GM12878 (cell line): ENCODE results near the gene FBXL17. TPM values are rescaled to one million over a fixed set of nuclear protein-coding genes. Genes with fewer than 3 reads are reported as not detected.

ENCODE experiments used
- CREB1 ChIP-seq: IDR thresholded peaks from 2 replicates; pipeline ENCODE4 v1.6.1; 2012; ENCODE audit warnings: low read depth, mild to moderate bottlenecking, inconsistent platforms
- EGR1 ChIP-seq, 2 experiments: IDR thresholded peaks; 1 replicate in 1 of 2; 2 replicates in 1 of 2; pipeline ENCODE4 v1.6.1; 2011 to 2012; ENCODE audit warnings: low read depth in 2 of 2, low read length in 2 of 2, borderline replicate concordance in 1 of 2, mild to moderate bottlenecking in 1 of 2, moderate library complexity in 1 of 2
- EP300 ChIP-seq, 2 experiments: fragments of 150-350 bp in 1 of 2; IDR thresholded peaks; 2 replicates each; pipeline ENCODE4 v1.6.1; 2011 to 2012; ENCODE audit warnings: low read depth in 2 of 2, low read length in 2 of 2, borderline replicate concordance in 1 of 2, improper control_type of control experiment in 1 of 2, inconsistent platforms in 1 of 2; ENCODE audit not compliant: control insufficient read depth in 1 of 2
- KLF5 ChIP-seq: fragments of 450-650 bp; IDR thresholded peaks from 2 replicates; pipeline ENCODE4 v1.6.1; 2014; ENCODE audit warnings: mild to moderate bottlenecking; ENCODE audit not compliant: partially characterized antibody
- LARP7 ChIP-seq: fragments of 450-650 bp; IDR thresholded peaks from 2 replicates; pipeline ENCODE4 v1.6.1; 2017; ENCODE audit warnings: mild to moderate bottlenecking
- RB1 ChIP-seq: fragments of 450-650 bp; formaldehyde crosslinking; IDR thresholded peaks from 2 replicates; pipeline ENCODE4 v1.6.1; 2017; ENCODE audit warnings: mild to moderate bottlenecking, borderline replicate concordance
- ZNF687 ChIP-seq: fragments of 450-650 bp; IDR thresholded peaks from 2 replicates; pipeline ENCODE4 v1.6.1; 2017; ENCODE audit warnings: mild to moderate bottlenecking, moderate library complexity
- ZSCAN29 ChIP-seq: fragments of 450-650 bp; IDR thresholded peaks from 2 replicates; pipeline ENCODE4 v1.6.1; 2017; ENCODE audit warnings: mild to moderate bottlenecking, moderate library complexity
- polyA plus RNA-seq, 11 experiments: library from polyadenylated mRNA; depleted of rRNA in 4 of 11; unstranded in 6 of 11; stranded (reverse) in 5 of 11; fragments of >200 nt; fragmentation: Nextera tagmentation in 4 of 11; fragmentation: Illumina TruSeq in 1 of 11; extraction: Ambion mirVana in 4 of 11; extraction: Trizol in 1 of 11; gene quantifications; 1 replicate in 1 of 11; 2 replicates in 10 of 11; pipeline versions ENCODE4 v1.2.1 to v1.2.3, GENCODE V29; 2011 to 2016; ENCODE audit warnings: inconsistent platforms in 2 of 11, missing spikeins in 2 of 11, low read depth in 1 of 11
- total RNA-seq, 4 experiments: library from RNA; depleted of rRNA in 3 of 4; stranded (reverse); fragments of >200 nt in 3 of 4; fragmentation: Illumina TruSeq in 1 of 4; extraction: Trizol in 1 of 4; gene quantifications; 2 replicates each; pipeline versions ENCODE4 v1.2.1 to v1.2.3, GENCODE V29; 2013 to 2021

Gene FBXL17
- total and polyA plus RNA-seq, 10 of the 15 experiments (the other 5 are each of a cell fraction or from before 2014, with no cell fraction given): 0.88 to 9.0 (median 4.4) TPM

GRCh38 chr5:108381350-108381953 is 446 bp downstream of the FBXL17 start (continued):
- TF ChIP-seq ZNF687 (peak; percentile 66; the same call in 1 of the 2 replicates), RB1 (peak; percentile 62; the same call in 1 of the 2 replicates), ZSCAN29 (0 out of 2 replicates have a peak, but pooled peaks have one; percentile 19), CREB1 (no peak), KLF5 (peak; percentile 72), EP300 (IDR thresholded peaks at IDR 0.05; ENCODE audit: borderline replicate concordance in 1 of 2, control insufficient read depth in 1 of 2, low read depth in 2 of 2, low read length in 2 of 2) (no peak), EGR1 (IDR thresholded peaks at IDR 0.05; ENCODE audit: borderline replicate concordance in 1 of 2, low read depth in 2 of 2, low read length in 2 of 2) (peak in 1 of 2 experiments; percentile 85; a peak in 2 of 3 replicates), LARP7 (peak; percentile 13; the same call in 1 of the 2 replicates)
